ENCODE measurements around the gene ARPP21. TPM values are rescaled to one million over a fixed set of nuclear protein-coding genes. Genes with fewer than 3 reads are reported as not detected.

The ARPP21 gene
- total RNA-seq, 2 experiments from 2014 or later, result 1.0 to 1.1 TPM

GRCh38 chr3:35598804-35599203, 40.5 kb upstream of the ARPP21 start:
- no TSS peak for BruUV-seq (replicated peaks)
- DNase-seq (ENCODE audit: low spot score), result no peak
- ChIA-PET CTCF (ENCODE audit: unreplicated experiment) (no interaction called here), POLR2A (interaction anchor here (0.6 to 1.0 kb wide), 2 partner anchors 43 to 380 kb away, joined by 3 read pairs; no protein-coding TSS in a partner anchor)
- no peak overlapping the region for H3K4me3 ChIP-seq (ENCODE audit: low read depth, low read length, poor library complexity, severe bottlenecking)
- no peaks in the 10 kb centered on the region for H3K79me2 ChIP-seq (ENCODE audit: insufficient read depth, low read depth, low read length)
- H4K20me1 ChIP-seq (ENCODE audit: insufficient read depth, low read length), result no peaks in the 10 kb centered on the region
- 0 out of 2 replicates have a peak overlapping the region, but pooled peaks have one; percentile 0 for H2AFZ ChIP-seq (ENCODE audit: low read length)
- intact Hi-C loops (cut with micrococcal nuclease; ENCODE audit: unreplicated experiment), result no loop called here
- H3K4me2 ChIP-seq (ENCODE audit: low read length), result no peak overlapping the region
- TF ChIP-seq EZH2phosphoT487 (IDR thresholded peaks at IDR 0.05; ENCODE audit: borderline replicate concordance, low read depth, low read length) (no peak), CTCF (conservative IDR thresholded peaks at IDR 0.05; ENCODE audit: low read length) (no peak)
- H3K4me1 ChIP-seq (ENCODE audit: insufficient read depth, low read length, poor library complexity, severe bottlenecking), result peaks cover 7% of the 10 kb centered on the region
- no peaks in the 10 kb centered on the region for H3K9me2 ChIP-seq (ENCODE audit: insufficient read depth, low read length)
- no peaks in the 10 kb centered on the region for H3K36me3 ChIP-seq (ENCODE audit: insufficient read depth, low read length)
- H3K27ac ChIP-seq (ENCODE audit: low read depth, low read length, poor library complexity, severe bottlenecking), result no peak overlapping the region
- H3K9me3 ChIP-seq (ENCODE audit: low read length), result no peaks in the 10 kb centered on the region

- CTCF ChIA-PET (ENCODE audit: unreplicated experiment), result no interaction called here
- H3K4me1 ChIP-seq (ENCODE audit: insufficient read depth, low read length, poor library complexity, severe bottlenecking), result no peaks in the 10 kb centered on the region
- H3K4me2 ChIP-seq (ENCODE audit: low read length), result no peak overlapping the region
- intact Hi-C loops (cut with micrococcal nuclease; ENCODE audit: unreplicated experiment), result no loop called here
- H3K9me3 ChIP-seq (ENCODE audit: low read length), result no peaks in the 10 kb centered on the region
- no peaks in the 10 kb centered on the region for H3K79me2 ChIP-seq (ENCODE audit: insufficient read depth, low read depth, low read length)
- H2AFZ ChIP-seq (ENCODE audit: low read length), result no peak overlapping the region
- POLR2A ChIA-PET, result interaction anchor here (1.7 kb wide), 1 partner anchor 70 kb away, joined by 3 read pairs; no protein-coding TSS in a partner anchor
- no peak overlapping the region for H3K4me3 ChIP-seq (ENCODE audit: low read depth, low read length, poor library complexity, severe bottlenecking)
- no TSS peak for BruUV-seq (replicated peaks)
- H4K20me1 ChIP-seq (ENCODE audit: insufficient read depth, low read length), result no peaks in the 10 kb centered on the region
- TF ChIP-seq CTCF (conservative IDR thresholded peaks at IDR 0.05; ENCODE audit: low read length), result no peak
- no peak for TF ChIP-seq EZH2phosphoT487 (IDR thresholded peaks at IDR 0.05; ENCODE audit: borderline replicate concordance, low read depth, low read length)
- H3K36me3 ChIP-seq (ENCODE audit: insufficient read depth, low read length), result no peaks in the 10 kb centered on the region
- no peak for DNase-seq (ENCODE audit: low spot score)
- H3K27ac ChIP-seq (ENCODE audit: low read depth, low read length, poor library complexity, severe bottlenecking), result no peak overlapping the region
- no peaks in the 10 kb centered on the region for H3K9me2 ChIP-seq (ENCODE audit: insufficient read depth, low read length)
Measured at GRCh38 chr3:35601959-35602358, 37.4 kb upstream of the ARPP21 start.

GRCh38 chr3:35602395-35602936, 36.9 kb upstream of the ARPP21 start:
- TF ChIP-seq EZH2phosphoT487 (IDR thresholded peaks at IDR 0.05; ENCODE audit: borderline replicate concordance, low read depth, low read length) (no peak), CTCF (conservative IDR thresholded peaks at IDR 0.05; ENCODE audit: low read length) (no peak)
- Histone ChIP-seq H3K4me3 (ENCODE audit: low read depth, low read length, poor library complexity, severe bottlenecking) (no peak overlapping the region), H3K9me3 (ENCODE audit: low read length) (no peaks in the 10 kb centered on the region), H3K9me2 (ENCODE audit: insufficient read depth, low read length) (no peaks in the 10 kb centered on the region), H3K79me2 (ENCODE audit: insufficient read depth, low read depth, low read length) (no peaks in the 10 kb centered on the region), H2AFZ (ENCODE audit: low read length) (no peak overlapping the region), H4K20me1 (ENCODE audit: insufficient read depth, low read length) (no peaks in the 10 kb centered on the region), H3K4me2 (ENCODE audit: low read length) (no peak overlapping the region), H3K27ac (ENCODE audit: low read depth, low read length, poor library complexity, severe bottlenecking) (no peak overlapping the region), H3K4me1 (ENCODE audit: insufficient read depth, low read length, poor library complexity, severe bottlenecking) (no peaks in the 10 kb centered on the region), H3K36me3 (ENCODE audit: insufficient read depth, low read length) (no peaks in the 10 kb centered on the region)
- ChIA-PET POLR2A (interaction anchor here (0.6 kb wide), 2 partner anchors 31 to 57 kb away, joined by 3 read pairs; no protein-coding TSS in a partner anchor), CTCF (ENCODE audit: unreplicated experiment) (no interaction called here)
- no TSS peak for BruUV-seq (replicated peaks)
- DNase-seq (ENCODE audit: low spot score), result no peak
- intact Hi-C loops (cut with micrococcal nuclease; ENCODE audit: unreplicated experiment), result no loop called here

All from OCI-LY7 (cell line).